GM21737 (cell line): Measurements from ENCODE around the gene SCAF4.
"Not testable (repeated sequence)": the region's sequence is repeated elsewhere in the genome, so short reads cannot be mapped to it uniquely, and the experiment has no call there.

ENCODE experiments used
- ATAC-seq: cut with Tn5 transposase; IDR thresholded peaks from one replicate; pipeline ENCODE4 v1.9.1; 2021; ENCODE audit warnings: mild to moderate bottlenecking, moderate library complexity; ENCODE audit not compliant: unreplicated experiment

The SCAF4 gene

GRCh38 chr21:31743712-31744111 lies 11.8 kb upstream of the SCAF4 start:
- no peak for ATAC-seq

- no peak for ATAC-seq
Measured at GRCh38 chr21:31741116-31741515, 9.2 kb upstream of the SCAF4 start.

GRCh38 chr21:31737586-31738397 lies 5.9 kb upstream of the SCAF4 start:
- ATAC-seq, result not testable (repeated sequence)

- no peak for ATAC-seq
Measured at GRCh38 chr21:31735511-31735992, 3.6 kb upstream of the SCAF4 start.

- no peak for ATAC-seq
Measured at GRCh38 chr21:31733551-31734149, 1.7 kb upstream of the SCAF4 start.

GRCh38 chr21:31732597-31733550 lies 956 bp upstream of the SCAF4 start:
- no peak for ATAC-seq

- peak; percentile 14 for ATAC-seq
Measured at GRCh38 chr21:31731056-31731856, 662 bp downstream of the SCAF4 start.

GRCh38 chr21:31730712-31731055 lies 1.2 kb downstream of the SCAF4 start:
- no peak for ATAC-seq

GRCh38 chr21:31729622-31730343 lies 2.1 kb downstream of the SCAF4 start:
- ATAC-seq, result no peak

- no peak for ATAC-seq
Measured at GRCh38 chr21:31728952-31729351, 3.0 kb downstream of the SCAF4 start.

GRCh38 chr21:31728191-31728590 lies 3.7 kb downstream of the SCAF4 start:
- ATAC-seq, result no peak

GRCh38 chr21:31727181-31727580 lies 4.7 kb downstream of the SCAF4 start:
- no peak for ATAC-seq

GRCh38 chr21:31726407-31726806 lies 5.5 kb downstream of the SCAF4 start:
- no peak for ATAC-seq

GRCh38 chr21:31725202-31725839 lies 6.6 kb downstream of the SCAF4 start:
- ATAC-seq, result no peak

GRCh38 chr21:31724552-31724951 lies 7.4 kb downstream of the SCAF4 start:
- no peak for ATAC-seq

GRCh38 chr21:31721381-31721780 lies 10.5 kb downstream of the SCAF4 start:
- no peak for ATAC-seq

GRCh38 chr21:31720739-31721138 lies 11.2 kb downstream of the SCAF4 start:
- no peak for ATAC-seq

- ATAC-seq, result no peak
Measured at GRCh38 chr21:31720330-31720729, 11.6 kb downstream of the SCAF4 start.

GRCh38 chr21:31716106-31716505 lies 15.8 kb downstream of the SCAF4 start:
- ATAC-seq, result no peak
